NK-92 treated with Interleukin-12 subunit alpha and Interleukin-12 subunit beta, amount 100 ng/mL, for 24 hours (cell line): Measurements from ENCODE around the gene IQSEC1.

Experiments used
- DNase-seq: peaks from one replicate; lab custom pipeline; 2025; lab: John Stamatoyannopoulos, UW

The IQSEC1 gene

DNA sequence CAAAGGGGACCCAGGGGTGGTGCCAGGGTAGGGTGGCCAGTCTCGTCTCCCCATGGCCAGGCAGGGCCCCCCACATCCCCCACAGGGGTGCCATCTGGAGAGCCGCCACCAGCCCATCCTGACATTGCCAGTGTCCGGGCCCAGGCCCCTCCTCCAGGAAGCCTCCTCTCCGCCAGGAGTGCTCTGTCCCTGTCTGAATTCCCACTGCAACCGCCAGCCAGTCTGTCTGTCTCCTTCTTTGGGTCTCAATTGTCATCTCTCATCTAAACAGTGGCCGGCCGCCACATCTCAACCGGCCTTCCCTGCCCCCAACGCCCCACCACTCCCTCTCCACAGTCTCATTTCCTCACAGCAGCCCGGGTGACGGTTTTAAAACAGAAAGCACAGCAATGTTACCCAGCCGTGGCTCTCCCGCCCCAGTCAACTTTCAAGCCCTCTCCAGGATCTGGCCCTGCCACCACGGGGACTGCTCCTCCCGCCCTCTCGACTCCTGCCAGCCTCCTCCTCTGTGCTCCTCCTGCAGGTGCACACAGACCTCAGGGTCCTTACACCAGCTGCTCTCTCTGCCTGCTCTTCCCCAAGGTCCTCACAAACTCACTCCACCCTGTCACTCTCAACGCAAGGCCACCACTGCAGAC, 57.0 kb downstream of the IQSEC1 start:
- DNase-seq = no peak

- DNase-seq = no peak
Observed at GRCh38 chr3:13015286-13016082, 57.7 kb downstream of the IQSEC1 start.

- no peak for DNase-seq
Observed at GRCh38 chr3:13014755-13015285, 58.4 kb downstream of the IQSEC1 start.

DNA sequence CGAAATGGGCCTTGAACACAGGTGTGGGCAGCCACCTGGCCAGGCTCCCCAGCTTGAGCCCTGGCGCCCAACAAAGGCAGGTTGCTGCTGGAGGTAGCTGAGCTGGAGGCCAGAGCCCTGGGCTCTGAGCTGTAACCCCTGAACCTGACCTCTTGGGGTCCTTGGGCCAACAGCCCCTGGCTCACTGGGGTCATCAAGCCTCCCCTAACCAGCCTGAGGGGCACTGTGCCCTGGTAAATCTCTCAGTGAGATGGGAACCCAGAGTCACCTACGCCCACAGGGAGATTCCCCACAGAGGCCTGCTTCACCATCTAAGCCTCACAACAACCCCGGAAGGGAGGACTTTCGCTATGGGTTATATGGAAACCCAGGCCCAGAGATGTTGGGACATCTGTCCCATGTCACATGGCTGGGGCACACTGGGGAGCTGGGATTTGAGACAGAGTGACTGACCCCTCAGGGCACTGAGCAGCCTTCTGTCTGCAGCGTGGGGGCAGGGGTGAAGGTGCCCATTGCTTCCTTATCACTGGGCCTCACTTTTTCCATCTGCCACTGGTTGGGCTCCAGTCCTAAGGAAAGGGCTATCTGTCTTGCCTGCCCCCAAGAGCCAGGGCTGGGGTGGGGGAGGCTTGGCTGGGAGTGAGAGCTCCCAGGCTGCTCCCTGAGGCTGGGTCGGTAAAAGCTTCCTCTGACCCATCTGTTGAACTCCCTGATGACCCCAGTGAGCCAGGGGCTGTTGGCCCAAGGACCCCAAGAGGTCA, 59.1 kb downstream of the IQSEC1 start:
- no peak for DNase-seq

- DNase-seq = no peak
Observed at GRCh38 chr3:13013566-13013965, 59.7 kb downstream of the IQSEC1 start.

GRCh38 chr3:13013151-13013561, 60.1 kb downstream of the IQSEC1 start:
- DNase-seq = no peak

DNA sequence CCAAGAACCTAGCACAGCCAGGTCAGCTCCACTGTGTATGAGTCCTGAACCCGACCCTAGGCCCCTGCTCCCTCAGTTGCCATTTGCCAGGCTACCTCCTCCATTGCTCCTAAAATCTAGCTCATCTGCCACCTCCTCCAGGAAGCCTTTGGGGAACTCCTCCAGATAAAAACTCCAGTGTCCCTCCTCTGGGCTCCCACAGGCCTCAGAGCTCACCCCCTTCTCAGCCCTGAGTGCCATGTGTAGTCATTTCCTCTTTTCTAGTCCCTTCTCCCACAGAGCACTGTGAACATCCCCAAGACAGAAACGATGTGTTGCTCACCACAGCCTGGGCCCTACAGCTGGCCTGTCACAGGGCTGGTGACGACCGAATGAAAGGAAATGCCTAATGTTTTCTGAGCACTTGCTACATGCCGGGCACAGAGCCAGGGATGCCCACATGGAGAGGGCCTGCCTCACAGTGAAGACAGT, 61.0 kb downstream of the IQSEC1 start:
- DNase-seq = no peak

GRCh38 chr3:13011573-13012220, 61.5 kb downstream of the IQSEC1 start:
- peak; percentile 58 for DNase-seq

DNA sequence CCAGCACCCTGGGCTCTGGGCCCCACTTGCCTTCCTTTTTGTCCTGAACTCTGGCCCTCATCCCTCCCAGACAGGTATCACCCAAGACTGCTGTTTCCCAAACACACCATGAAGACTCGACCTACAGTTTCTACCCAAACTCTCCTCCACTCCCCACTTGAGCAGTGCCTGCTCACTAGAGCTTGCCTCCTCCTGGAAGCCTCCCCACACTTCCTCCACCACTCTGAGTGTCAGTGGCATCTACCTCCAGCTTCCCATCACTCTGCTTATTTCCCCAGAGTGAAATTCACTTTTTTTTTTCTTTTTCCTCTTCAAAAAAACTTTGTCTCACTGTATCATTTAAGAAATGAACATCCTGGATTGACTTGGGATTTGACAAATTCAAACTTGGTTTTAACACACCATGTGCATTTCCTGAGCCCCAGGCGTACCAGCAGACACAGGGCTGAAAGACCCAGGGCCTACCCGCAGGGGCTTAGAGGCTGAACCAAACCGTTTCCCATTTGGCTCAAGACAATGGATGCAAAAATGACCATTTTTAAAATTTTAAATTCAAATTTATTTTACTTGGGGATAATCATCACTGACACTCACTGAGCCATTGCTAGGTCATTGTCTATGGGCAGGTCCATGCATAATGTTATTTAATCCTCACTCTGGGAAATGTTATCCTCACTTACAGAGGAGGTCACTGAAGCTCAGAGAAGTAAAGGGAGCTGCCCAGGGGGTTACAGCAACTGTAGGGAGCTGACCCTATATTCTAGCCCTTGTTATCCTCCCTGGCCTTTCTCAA, 62.3 kb downstream of the IQSEC1 start:
- no peak for DNase-seq

DNA sequence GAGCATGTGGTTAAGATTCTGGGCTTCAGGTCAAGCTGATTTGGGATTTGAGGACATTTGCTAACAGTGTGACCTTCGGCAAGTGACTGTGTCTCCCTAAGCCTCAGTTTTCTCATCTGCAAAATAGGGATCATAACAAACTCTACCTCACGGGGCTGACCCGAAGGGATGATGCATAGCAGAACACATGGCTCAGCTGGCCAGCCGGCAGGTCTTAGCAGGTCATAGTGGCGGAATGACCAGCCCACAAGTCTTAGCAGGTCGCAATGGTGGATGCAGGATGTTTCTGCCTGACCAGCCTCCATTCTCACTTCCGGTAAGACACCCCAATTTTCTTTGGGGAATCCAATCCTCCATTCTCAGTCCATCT, 63.3 kb downstream of the IQSEC1 start:
- DNase-seq = no peak

DNA sequence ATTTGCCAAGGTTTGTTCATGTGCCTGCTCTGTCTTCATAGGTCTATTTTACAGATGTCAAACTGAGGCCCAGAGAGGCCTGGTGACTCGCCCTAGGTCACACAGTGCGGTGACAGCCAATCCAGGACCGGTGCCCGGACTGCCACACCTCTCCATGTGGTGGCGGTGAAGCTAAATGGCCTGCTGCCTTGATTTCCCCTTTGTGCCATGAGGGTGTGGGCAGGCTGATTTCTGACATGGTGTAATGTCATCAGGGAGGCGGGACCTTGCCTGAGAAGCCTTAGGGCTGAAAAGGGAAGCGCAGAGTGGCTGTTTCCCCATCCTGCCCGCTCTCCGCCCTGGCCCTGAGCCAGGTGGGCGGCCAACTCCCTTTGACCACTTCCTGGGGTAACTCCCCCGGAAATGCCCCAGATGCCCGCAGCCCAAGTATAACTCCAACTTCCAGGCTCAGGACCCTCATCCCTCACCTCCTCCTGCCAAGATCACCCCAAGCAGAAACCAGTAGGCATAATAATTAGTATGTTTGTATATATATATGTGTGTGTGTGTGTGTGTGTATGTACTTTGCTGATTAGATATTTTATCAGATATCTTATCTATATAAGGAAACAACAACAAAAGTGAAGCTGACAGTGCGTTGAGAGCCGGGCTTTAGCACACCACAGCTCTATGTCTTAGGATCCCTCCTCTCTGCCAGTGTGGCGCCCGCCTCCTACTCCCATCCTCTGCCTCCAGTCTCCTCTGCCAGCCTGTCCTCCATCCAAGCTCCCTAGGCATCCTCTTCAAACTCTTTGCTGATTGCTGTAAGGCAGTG, 63.9 kb downstream of the IQSEC1 start:
- DNase-seq = no peak

- no peak for DNase-seq
Observed at GRCh38 chr3:13008155-13008995, 64.9 kb downstream of the IQSEC1 start.

- DNase-seq = no peak
Observed at GRCh38 chr3:13007251-13007941, 65.8 kb downstream of the IQSEC1 start.

DNA sequence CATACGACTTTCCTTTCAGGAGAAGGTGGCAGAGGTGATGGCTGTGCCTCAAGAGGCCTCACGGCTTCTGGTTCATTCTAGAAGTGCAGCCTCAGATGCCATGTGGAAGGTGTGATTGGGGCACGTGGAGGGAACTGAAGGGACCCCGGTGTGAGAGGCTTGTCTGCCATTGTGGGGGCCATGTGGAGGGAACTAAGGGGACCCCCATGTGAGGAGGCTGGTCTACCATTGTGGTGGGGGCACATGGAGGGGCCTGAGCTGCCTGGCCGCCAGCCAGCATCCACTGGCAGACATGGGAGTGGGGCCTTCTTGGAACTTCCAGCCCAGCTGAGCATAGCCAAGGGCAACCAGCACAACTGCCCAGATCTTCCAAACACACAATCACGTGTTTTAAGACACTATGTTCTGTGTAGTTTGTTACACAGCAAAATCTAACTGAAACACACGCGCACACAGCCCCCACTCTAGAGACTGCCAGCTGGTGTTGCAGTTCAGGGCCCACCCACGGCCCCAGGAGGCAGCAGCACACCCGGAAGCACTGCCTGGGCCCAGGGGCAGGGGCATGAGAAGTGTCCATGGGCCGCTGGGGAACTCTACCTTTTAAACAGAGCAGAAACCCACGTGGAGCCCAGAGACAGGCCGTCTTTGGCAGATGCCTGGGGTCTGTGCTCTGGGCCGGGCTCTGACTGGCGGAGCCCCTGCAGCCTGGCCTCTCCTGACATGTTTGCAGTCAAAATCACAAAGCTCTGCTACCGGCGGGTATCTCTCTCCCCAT, 66.8 kb downstream of the IQSEC1 start:
- no peak for DNase-seq

GRCh38 chr3:13005301-13005700, 67.9 kb downstream of the IQSEC1 start:
- no peak for DNase-seq

DNA sequence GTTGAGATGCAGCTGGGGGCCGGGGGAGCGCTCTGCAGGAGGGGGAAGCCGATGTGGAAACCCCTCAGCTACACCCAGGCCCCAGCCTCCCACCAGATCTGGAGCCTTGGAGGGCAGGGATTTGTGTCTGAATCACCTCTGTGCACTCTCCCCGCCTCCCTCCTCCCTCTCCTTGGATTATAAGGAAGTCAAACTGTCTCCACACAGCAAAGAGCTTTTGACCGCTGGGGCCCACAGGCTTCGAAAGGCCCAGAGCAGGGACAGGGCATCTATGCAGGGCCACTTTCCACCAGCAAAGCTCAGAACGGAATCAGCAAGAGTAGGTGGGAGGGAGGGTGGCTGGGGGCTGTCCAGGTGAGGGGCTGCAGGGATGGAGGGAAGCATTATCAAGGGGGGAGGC, 68.9 kb downstream of the IQSEC1 start:
- no peak for DNase-seq

- DNase-seq = no peak
Observed at GRCh38 chr3:13003608-13004007, 69.6 kb downstream of the IQSEC1 start.
